ENCODE results near the gene VASH2.

The VASH2 gene

DNA sequence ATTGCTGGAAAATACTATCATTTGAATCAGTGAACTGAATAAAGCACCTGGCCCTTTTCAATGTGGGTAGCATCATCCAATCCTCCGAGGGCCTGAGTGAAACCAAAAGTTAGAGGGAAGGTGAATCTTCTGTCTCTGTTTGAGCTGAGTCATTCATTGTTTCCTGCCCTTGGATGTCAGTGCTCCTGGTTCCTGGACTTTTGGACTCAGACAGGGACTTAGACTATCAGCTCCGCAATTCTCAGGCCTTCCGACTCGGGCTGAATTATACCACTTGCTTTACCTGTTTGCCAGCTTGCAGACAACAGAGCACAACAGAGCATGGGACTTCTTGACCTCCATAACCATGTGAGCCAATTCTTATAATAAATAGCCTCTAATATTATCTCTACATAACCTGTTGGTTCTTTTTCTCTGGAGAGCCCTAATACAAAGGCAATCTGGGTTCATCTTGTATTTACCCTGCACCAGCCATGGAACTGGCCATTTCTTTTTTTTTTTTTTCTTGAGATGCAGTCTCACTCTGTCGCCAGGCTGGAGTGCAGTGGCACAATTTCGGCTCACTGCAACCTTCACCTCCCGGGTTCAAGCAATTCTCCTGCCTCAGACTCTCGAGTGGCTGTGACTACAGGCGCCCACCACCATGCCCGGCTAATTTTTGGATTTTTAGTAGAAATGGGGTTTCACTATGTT is 19.2 kb upstream of the VASH2 start:
- DNase-seq (ENCODE audit: low read depth in 2 of 2) = no peak

DNA sequence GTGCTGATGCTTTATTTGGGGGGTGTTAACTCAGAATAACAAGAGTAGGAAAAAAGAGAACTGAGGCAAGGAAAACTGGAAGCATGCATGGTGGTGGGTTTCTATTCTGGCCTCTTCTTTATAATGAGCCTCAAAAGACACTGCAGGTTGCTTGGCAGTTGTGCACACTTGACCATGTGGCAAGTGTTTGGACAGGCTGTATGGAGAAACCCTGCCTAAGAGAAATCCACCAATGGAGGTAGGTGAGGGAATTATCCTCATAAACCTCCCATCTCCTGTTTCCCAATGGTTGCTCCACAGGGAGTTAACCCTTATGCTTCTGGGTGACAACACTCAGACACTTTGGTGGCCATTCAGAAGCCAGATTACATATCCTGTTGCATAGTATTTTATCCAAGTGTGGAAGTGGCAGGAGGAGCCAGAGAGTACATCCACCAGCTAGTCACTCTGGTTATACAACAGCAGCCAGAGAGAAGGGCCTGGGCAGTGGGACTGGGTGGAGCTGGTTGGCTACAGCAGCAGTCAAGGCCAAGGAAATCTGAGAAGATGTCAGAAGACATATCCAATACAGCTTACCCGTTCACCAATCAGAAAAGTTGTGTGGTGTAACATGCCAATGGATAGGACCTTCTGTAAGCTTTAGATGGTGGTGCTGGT is 16.4 kb upstream of the VASH2 start:
- DNase-seq (ENCODE audit: low read depth in 2 of 2) = no peak

GRCh38 chr1:212935387-212935981 is 14.9 kb upstream of the VASH2 start:
- DNase-seq (ENCODE audit: low read depth in 2 of 2) = no peak

DNA sequence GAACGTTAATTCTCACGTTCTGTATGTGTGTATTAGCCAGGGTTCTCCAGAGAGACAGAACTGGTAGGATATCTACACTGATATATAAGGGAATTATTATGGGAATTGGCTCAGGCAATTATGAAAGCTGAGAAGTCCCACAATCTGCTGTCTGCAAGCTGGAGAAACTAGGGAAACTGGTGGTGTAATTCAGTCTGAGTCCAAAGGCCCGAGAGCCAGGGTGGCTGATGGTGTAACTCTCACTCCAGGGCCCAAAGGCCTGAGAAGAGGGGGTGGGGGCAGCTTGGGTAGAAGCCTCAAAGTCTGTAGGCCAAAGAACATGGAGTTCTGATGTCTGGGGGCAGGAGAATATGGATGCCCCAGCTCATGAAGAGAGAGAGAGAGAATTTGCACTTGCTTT is 13.3 kb upstream of the VASH2 start:
- no peak for DNase-seq (ENCODE audit: low read depth in 2 of 2)

- DNase-seq (ENCODE audit: low read depth in 2 of 2) = no peak
Measured at GRCh38 chr1:212938846-212939245, 11.5 kb upstream of the VASH2 start.

GRCh38 chr1:212941452-212941851 is 8.9 kb upstream of the VASH2 start:
- DNase-seq (ENCODE audit: low read depth in 2 of 2) = no peak

GRCh38 chr1:212942679-212943392 is 7.5 kb upstream of the VASH2 start:
- no peak for DNase-seq (ENCODE audit: low read depth in 2 of 2)

- DNase-seq (ENCODE audit: low read depth in 2 of 2) = no peak
Measured at GRCh38 chr1:212943393-212943710, 7.0 kb upstream of the VASH2 start.

DNA sequence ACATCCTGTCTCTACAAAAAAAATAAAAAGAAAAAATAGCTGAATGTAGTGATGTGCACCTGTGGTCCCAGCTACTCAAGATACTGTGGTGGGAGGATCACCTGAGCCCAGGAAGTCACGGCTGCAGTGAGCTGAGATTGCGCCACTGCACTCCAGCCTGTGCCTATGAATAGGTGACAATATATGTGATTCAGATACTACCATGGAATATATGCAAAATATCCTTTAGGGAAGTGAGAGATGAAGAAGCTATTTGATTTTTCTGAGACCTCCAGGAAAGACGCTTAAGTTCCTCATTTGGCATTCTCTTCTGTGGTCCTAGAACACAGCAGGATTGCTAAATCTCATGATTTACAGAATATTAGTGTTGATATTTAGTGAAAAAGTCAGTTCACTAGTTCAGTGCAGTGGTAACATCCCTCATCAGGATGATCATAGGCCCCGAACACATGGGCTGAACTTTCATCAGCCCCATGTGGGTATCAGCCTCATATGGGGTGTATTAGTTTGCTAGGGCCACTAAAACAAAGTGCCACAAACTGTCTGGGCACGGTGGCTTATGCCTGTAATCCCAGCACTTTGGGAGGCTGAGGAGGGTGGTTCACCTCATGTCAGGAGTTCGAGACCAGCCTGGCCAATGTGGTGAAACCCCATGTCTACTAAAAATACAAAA is 6.0 kb upstream of the VASH2 start:
- no peak for DNase-seq (ENCODE audit: low read depth in 2 of 2)

- DNase-seq (ENCODE audit: low read depth in 2 of 2) = no peak
Measured at GRCh38 chr1:212945056-212945455, 5.3 kb upstream of the VASH2 start.

GRCh38 chr1:212945463-212946160 is 4.7 kb upstream of the VASH2 start:
- no peak for DNase-seq (ENCODE audit: low read depth in 2 of 2)

DNA sequence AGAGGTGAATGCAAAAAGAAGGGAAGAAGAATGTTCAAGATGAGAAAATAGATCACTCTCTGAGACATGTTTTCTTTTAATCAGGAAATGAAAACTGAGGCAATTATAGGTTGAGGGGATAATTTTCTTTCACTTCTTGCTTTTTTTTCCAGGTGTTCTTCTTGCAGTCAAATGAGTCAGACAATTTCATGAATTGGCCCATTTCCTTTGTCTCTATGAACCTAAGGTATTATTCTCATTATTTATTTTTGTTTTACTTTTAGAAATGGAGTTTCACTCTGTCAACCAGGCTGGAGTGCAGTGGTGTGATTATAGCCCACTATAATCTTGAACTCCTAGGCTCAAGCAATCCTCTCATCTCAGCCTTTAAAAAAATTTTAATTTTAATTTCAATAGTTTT is 3.5 kb upstream of the VASH2 start:
- no peak for DNase-seq (ENCODE audit: low read depth in 2 of 2)

DNA sequence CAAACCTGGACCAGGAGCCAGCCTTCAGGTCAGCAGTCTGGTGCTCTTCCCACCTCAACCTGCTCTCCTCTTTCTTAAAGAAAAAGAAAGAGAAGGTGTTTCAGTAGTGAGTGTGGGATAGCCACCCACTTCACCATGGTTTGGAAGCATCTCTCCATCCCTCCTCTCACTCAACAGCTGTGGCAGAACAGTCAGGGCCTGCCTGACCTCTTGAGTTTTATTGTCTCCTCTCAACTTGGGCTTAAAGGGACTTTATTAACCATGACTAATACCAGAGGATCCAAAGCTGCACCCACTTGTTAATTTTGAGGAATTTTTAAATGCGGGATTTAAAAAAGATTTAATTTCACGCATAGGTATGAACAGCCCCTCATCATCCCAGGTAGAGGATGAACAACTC is 570 bp upstream of the VASH2 start:
- DNase-seq (ENCODE audit: low read depth in 2 of 2) = no peak

GRCh38 chr1:212951126-212951946 is 995 bp downstream of the VASH2 start:
- DNase-seq (ENCODE audit: low read depth in 2 of 2) = no peak

- DNase-seq (ENCODE audit: low read depth in 2 of 2) = no peak
Measured at GRCh38 chr1:212951947-212952640, 1.8 kb downstream of the VASH2 start.

DNA sequence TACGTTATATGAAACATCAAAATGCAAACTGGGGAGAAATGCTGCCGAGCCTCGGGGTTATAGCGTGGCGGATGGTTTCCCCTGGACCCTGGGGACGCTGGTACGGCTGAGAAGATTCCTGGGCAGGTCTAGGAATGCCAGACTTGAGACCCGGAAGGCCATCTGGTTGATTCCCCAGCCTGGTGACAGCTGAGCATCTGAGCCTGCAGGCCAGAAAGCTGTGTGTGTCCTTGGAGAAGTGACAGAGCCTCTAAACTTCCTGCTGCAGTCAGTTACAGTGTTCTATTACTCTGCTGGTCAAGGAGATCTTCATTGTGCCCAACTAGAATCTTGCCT is 2.3 kb downstream of the VASH2 start:
- no peak for DNase-seq (ENCODE audit: low read depth in 2 of 2)

DNA sequence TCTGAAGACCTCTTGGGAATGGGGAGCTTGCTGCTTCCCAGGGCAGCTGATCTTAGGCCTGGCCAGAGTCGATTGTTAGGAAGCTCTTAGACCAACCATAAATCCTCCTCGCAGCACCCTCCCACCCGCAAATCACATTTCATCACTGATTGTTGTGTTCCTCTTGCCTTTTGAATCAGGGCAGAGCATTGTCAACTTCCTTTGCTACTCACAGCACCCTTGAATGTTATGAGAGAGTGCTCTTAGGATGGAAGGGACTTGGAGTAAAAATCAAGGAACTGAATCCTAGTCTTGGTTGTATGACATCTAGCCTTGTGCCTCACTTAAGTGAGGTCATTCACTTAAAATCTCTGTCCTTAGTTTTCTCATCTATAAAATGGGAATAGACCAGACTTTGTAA is 3.0 kb downstream of the VASH2 start:
- DNase-seq (ENCODE audit: low read depth in 2 of 2) = no peak

- DNase-seq (ENCODE audit: low read depth in 2 of 2) = no peak
Measured at GRCh38 chr1:212954514-212954913, 4.2 kb downstream of the VASH2 start.

DNA sequence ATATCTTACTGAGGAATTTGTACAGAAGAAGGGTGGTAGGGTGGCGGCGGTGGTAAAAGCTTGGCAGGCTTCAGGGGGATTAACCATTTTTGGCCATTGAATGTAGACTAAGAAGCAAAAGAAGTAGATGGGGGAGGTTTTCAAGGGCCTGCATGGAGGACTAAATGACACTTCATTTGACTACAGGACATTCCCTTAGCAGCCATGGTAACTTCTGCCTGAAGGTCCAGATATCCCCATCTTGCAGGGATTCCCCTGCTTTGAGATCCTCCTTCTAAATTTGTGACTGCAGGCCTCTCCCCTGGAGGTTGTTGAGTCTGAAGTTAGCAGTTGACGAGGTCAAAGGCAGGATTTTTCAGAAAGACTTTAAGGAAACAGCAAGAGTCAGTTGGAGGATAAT is 4.8 kb downstream of the VASH2 start:
- no peak for DNase-seq (ENCODE audit: low read depth in 2 of 2)

DNA sequence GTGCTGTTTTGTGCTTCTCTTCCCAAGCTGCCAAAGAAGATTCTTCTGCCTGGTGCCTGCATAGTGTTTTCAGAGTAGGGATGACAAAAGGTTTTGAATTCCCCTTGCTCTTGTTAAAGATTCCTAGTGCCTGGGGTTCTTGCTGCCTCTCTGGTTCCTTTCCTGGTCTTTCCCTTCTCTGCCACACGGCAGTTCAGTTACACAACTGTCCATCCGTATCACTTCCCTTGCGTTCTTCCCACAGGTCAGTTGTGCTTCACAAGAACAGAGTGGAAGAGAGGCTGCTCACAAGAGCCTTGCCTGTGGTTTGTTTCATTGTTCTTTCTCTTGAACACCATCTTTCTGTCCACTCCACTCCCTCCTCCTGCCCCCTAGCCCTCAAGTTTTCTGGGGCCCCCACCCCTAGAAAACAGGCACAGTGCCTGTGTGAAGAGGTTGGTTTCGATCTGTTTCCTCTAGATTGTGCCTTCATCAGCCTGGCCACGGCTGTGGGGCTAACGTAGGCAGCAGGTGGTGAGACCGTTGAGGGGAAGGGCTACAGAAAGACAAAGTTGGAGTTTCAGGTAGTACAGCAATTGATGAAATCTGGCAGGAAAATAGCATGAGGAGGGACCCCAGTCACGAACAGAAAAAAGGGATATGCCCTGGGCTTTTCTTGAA is 5.8 kb downstream of the VASH2 start:
- no peak for DNase-seq (ENCODE audit: low read depth in 2 of 2)

Measured in stimulated activated CD4-positive, alpha-beta T cell treated with anti-CD3 and anti-CD28 coated beads, Interleukin-1b, Interleukin-23, amount 100 ng/mL, for 1 hour (primary cell).